Neutrophil (primary cell): ENCODE measurements around the gene FBP2.

Experiments
- H3K27ac ChIP-seq: fragments of 200-600 bp; sonication (generic); 2 replicates; pipeline ENCODE4 v1.5.1; 2016; ENCODE audit warnings: mild to moderate bottlenecking, moderate library complexity
- H3K27me3 ChIP-seq: fragments of 200-600 bp; sonication (generic); 2 replicates; pipeline ENCODE4 v1.6.0; 2016; ENCODE audit warnings: mild to moderate bottlenecking
- H3K36me3 ChIP-seq: fragments of 200-600 bp; sonication (generic); 2 replicates; pipeline ENCODE4 v1.5.1; 2017
- H3K4me1 ChIP-seq, 2 experiments: fragments of 200-600 bp in 1 of 2; sonication (generic) in 1 of 2; 1 replicate in 1 of 2; 2 replicates in 1 of 2; pipeline versions ENCODE4 v1.5.1 to v1.6.1; 2013 to 2016; ENCODE audit warnings: low read depth in 1 of 2, low read length in 1 of 2, mild to moderate bottlenecking in 1 of 2, moderate library complexity in 1 of 2; ENCODE audit not compliant: control insufficient read depth in 1 of 2, insufficient read depth in 1 of 2
- H3K4me3 ChIP-seq, 2 experiments: fragments of 200-600 bp in 1 of 2; sonication (generic) in 1 of 2; 1 replicate in 1 of 2; 2 replicates in 1 of 2; pipeline ENCODE4 v1.5.1; 2013 to 2016; ENCODE audit warnings: low read depth in 1 of 2, low read length in 1 of 2, mild to moderate bottlenecking in 1 of 2, moderate library complexity in 1 of 2
- H3K9me3 ChIP-seq: fragments of 200-600 bp; sonication (generic); 2 replicates; pipeline ENCODE4 v1.5.1; 2016
- TF ChIP-seq, protein P1 (sequence below): fragments of 200-600 bp; sonication (generic); IDR thresholded peaks from 2 replicates; pipeline ENCODE4 v1.5.1; 2016; ENCODE audit warnings: antibody characterized with exemption

Gene FBP2

DNA sequence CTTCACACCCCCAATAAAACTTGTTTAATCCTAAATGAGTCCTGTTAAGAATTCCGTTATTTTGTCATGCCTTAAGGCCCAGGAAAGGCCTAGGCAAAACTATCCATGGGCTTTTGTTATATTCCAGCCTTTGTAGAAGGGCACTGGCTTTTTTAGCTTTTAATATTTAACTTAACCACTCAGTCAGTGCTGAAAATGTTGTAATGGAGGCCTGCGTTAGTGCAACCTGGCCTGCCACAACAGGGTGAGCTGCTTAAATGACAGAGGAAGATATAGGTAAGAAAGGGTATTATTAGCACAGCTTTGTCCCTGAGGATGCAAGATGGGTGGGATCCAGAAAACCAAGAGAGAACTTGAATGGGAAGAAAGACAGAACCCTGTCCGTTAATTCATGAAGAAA lies 78.9 kb downstream of the FBP2 start:
- peaks cover 41% of the 10 kb centered on the region for H3K27me3 ChIP-seq
- no peak overlapping the region for H3K27ac ChIP-seq
- H3K4me3 ChIP-seq = no peak overlapping the region
- no peaks in the 10 kb centered on the region for H3K36me3 ChIP-seq
- TF ChIP-seq, protein P1, sequence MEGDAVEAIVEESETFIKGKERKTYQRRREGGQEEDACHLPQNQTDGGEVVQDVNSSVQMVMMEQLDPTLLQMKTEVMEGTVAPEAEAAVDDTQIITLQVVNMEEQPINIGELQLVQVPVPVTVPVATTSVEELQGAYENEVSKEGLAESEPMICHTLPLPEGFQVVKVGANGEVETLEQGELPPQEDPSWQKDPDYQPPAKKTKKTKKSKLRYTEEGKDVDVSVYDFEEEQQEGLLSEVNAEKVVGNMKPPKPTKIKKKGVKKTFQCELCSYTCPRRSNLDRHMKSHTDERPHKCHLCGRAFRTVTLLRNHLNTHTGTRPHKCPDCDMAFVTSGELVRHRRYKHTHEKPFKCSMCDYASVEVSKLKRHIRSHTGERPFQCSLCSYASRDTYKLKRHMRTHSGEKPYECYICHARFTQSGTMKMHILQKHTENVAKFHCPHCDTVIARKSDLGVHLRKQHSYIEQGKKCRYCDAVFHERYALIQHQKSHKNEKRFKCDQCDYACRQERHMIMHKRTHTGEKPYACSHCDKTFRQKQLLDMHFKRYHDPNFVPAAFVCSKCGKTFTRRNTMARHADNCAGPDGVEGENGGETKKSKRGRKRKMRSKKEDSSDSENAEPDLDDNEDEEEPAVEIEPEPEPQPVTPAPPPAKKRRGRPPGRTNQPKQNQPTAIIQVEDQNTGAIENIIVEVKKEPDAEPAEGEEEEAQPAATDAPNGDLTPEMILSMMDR = no peak
- H3K9me3 ChIP-seq = no peaks in the 10 kb centered on the region
- H3K4me1 ChIP-seq = no peaks in the 10 kb centered on the region

DNA sequence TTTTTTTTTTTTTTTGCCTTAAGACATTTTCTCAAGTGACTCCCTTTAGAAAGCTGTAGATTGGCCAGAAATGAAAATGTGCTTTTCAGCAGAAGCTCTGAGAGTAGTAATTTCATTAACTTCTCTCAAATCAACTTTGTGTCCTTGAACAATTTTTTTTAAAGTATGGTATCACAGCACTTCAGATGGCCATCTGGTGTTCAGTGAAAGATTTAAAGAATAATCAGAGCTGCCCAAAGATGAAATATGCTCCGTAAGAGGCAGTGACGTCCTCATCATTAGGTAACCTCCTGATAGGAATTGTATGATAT lies 81.7 kb downstream of the FBP2 start:
- H3K4me3 ChIP-seq = no peak overlapping the region
- no peaks in the 10 kb centered on the region for H3K9me3 ChIP-seq
- TF ChIP-seq, protein P1 = no peak
- H3K36me3 ChIP-seq = no peaks in the 10 kb centered on the region
- H3K27ac ChIP-seq = no peak overlapping the region
- no peaks in the 10 kb centered on the region for H3K4me1 ChIP-seq
- peaks cover 39% of the 10 kb centered on the region for H3K27me3 ChIP-seq

DNA sequence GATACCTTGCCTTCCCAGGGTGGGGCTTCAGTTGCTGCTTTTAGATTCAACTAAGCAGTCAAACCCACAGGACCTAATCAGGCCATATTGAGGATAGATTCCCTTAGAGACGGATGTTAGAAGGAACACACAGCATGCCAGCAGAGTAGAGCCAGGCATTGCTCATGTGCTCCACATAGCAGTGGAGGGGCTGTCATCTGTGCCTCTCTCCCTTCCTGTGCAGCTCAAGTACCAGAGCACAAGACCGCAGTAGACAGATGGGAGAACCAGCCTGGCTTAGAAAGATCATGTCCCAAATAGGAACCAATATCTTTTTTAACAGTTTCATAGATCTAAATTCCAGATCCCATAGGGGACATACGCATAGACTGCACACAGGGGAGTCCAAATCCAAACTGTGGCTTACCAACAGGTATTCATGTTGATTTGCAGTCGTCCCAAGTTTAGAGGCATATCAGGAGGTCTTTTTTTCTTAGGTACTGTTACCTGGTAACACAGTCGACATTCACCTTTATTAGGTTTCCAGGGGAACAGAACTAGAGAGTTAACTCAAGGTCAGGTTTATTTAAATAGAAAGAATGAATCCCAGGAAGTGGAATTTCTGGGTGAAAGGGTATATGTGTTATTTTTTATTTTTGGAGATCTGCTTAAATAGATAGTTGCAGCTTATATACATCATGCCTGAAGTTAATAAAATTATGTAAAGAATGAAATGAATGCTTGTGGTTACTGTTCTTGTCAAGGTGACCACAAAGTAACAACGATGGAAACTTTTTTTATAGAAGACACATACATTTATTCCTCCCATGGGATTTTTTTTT lies 82.3 kb downstream of the FBP2 start:
- H3K9me3 ChIP-seq = no peaks in the 10 kb centered on the region
- no peaks in the 10 kb centered on the region for H3K36me3 ChIP-seq
- H3K4me3 ChIP-seq = no peak overlapping the region
- TF ChIP-seq, protein P1 = no peak
- no peak overlapping the region for H3K27ac ChIP-seq
- H3K4me1 ChIP-seq = no peaks in the 10 kb centered on the region
- peaks cover 39% of the 10 kb centered on the region for H3K27me3 ChIP-seq
